Measurements from ENCODE around the gene KRABD2.

GRCh38 chr17:8409966-8410882 lies 33.7 kb upstream of the KRABD2 start:
- TF ChIP-seq YY1 (IDR thresholded peaks at IDR 0.05; ENCODE audit: insufficient read depth, insufficient read length), result no peak
- TF ChIP-seq ZNF274 (IDR thresholded peaks at IDR 0.05; ENCODE audit: low read depth, low read length), result no peak

Data from NT2/D1 (cell line).